WTC11 (cell line): ENCODE measurements around the gene ZMIZ1. TPM values are rescaled to one million over a fixed set of nuclear protein-coding genes. Genes with fewer than 3 reads are reported as not detected.
A peak's percentile ranks its signal among the peaks of the same experiment; 100 is the strongest.

Experiments
- ATAC-seq: fragments of 200-7000 bp; cut with Tn5 transposase; 2 replicates; pipeline ENCODE4 v1.10.0; 2021; ENCODE audit warnings: mild to moderate bottlenecking, moderate library complexity
- CTCF ChIA-PET: fragments of 300-600 bp; sonication (Branson Sonifier 250); formaldehyde crosslinking; loops from one replicate; lab custom pipeline; 2021; ENCODE audit warnings: antibody characterized with exemption; lab: Charles Lee
- POLR2A ChIA-PET: fragments of 350-600 bp; sonication (Branson Sonifier 250); formaldehyde crosslinking; loops from one replicate; lab custom pipeline; 2021; ENCODE audit warnings: antibody characterized with exemption; lab: Charles Lee
- DNase-seq: peaks from one replicate; pipeline ENCODE4 v3.0.0; 2021; ENCODE audit warnings: low spot score
- H3K27ac Mint-ChIP-seq: 2 replicates; pipeline ENCODE4 v1.8.0; 2021; ENCODE audit warnings: mixed read lengths
- H3K27me3 Mint-ChIP-seq: 2 replicates; pipeline ENCODE4 v1.8.0; 2021; ENCODE audit warnings: low read depth, mild to moderate bottlenecking, moderate library complexity, mixed read lengths
- H3K36me3 Mint-ChIP-seq: 2 replicates; pipeline ENCODE4 v1.8.0; 2021; ENCODE audit warnings: mixed read lengths
- H3K4me1 Mint-ChIP-seq: 2 replicates; pipeline ENCODE4 v1.8.0; 2022; ENCODE audit warnings: mixed read lengths
- H3K4me3 Mint-ChIP-seq: 2 replicates; pipeline ENCODE4 v1.8.0; 2021; ENCODE audit warnings: mild to moderate bottlenecking, moderate library complexity, mixed read lengths
- H3K9me3 Mint-ChIP-seq: 2 replicates; pipeline ENCODE4 v1.8.0; 2021; ENCODE audit warnings: mixed read lengths
- E2F1 ChIP-seq: sonication (generic); formaldehyde crosslinking; IDR thresholded peaks from 2 replicates; pipeline ENCODE4 v1.8.0; 2022; ENCODE audit warnings: mild to moderate bottlenecking, missing genetic modification reagents
- ETV6 ChIP-seq: sonication (generic); formaldehyde crosslinking; IDR thresholded peaks from 2 replicates; pipeline ENCODE4 v1.8.1; 2022; ENCODE audit warnings: mild to moderate bottlenecking, missing genetic modification reagents
- FOXJ3 ChIP-seq: sonication (generic); formaldehyde crosslinking; IDR thresholded peaks from 2 replicates; pipeline ENCODE4 v1.9.0; 2021; ENCODE audit warnings: missing genetic modification reagents, mild to moderate bottlenecking, borderline replicate concordance
- HMGXB4 ChIP-seq: sonication (generic); formaldehyde crosslinking; IDR thresholded peaks from 2 replicates; pipeline ENCODE4 v1.8.1; 2023; ENCODE audit warnings: mild to moderate bottlenecking, moderate library complexity, missing genetic modification reagents
- JAZF1 ChIP-seq: fragments of 250-450 bp; sonication (Bioruptor Pico); IDR thresholded peaks from 2 replicates; pipeline ENCODE4 v1.9.0; 2021; ENCODE audit warnings: moderate library complexity, mild to moderate bottlenecking, inconsistent platforms
- PRDM15 ChIP-seq: sonication (generic); formaldehyde crosslinking; IDR thresholded peaks from 2 replicates; pipeline ENCODE4 v1.8.0; 2022; ENCODE audit warnings: missing genetic modification reagents
- STAT6 ChIP-seq: sonication (generic); formaldehyde crosslinking; conservative IDR thresholded peaks from 2 replicates; pipeline ENCODE4 v1.8.1; 2023; ENCODE audit warnings: mild to moderate bottlenecking, low read depth, missing genetic modification reagents, moderate library complexity
- TEAD1 ChIP-seq: sonication (generic); formaldehyde crosslinking; IDR thresholded peaks from 2 replicates; pipeline ENCODE4 v1.8.0; 2022; ENCODE audit warnings: mild to moderate bottlenecking, missing genetic modification reagents
- total RNA-seq: library from RNA; stranded (reverse); gene quantifications from 3 replicates; pipeline ENCODE4 v1.2.3, GENCODE V29; 2021
- TF ChIP-seq, protein P1 (sequence below): sonication (generic); formaldehyde crosslinking; IDR thresholded peaks from 2 replicates; pipeline ENCODE4 v1.8.0; 2023; ENCODE audit warnings: mild to moderate bottlenecking, missing genetic modification reagents

Gene ZMIZ1
- total RNA-seq, 1 experiment from 2014 or later: 44.4 TPM

DNA sequence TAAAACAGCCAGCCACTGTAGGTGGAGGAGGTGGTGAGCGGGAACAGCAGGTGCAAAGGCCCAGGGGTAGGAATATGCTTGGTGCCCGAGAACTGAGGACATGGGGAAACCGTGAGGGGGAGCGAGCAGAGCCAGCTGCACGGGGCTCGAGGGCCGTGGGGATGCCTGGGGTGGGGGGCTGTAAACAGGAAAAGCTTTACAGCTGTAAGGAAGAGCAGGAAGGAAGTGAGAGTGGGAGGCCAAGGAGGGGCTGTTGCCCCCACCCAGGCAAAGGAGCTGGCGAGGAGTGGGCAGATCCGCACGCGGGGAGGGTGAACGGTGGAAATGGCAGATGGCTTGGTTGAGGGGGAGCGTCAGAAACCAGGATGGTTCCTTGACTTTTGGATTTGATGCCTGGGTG lies 34.4 kb downstream of the ZMIZ1 start (continued):
- no peak for TF ChIP-seq STAT6
- TF ChIP-seq, protein P1, sequence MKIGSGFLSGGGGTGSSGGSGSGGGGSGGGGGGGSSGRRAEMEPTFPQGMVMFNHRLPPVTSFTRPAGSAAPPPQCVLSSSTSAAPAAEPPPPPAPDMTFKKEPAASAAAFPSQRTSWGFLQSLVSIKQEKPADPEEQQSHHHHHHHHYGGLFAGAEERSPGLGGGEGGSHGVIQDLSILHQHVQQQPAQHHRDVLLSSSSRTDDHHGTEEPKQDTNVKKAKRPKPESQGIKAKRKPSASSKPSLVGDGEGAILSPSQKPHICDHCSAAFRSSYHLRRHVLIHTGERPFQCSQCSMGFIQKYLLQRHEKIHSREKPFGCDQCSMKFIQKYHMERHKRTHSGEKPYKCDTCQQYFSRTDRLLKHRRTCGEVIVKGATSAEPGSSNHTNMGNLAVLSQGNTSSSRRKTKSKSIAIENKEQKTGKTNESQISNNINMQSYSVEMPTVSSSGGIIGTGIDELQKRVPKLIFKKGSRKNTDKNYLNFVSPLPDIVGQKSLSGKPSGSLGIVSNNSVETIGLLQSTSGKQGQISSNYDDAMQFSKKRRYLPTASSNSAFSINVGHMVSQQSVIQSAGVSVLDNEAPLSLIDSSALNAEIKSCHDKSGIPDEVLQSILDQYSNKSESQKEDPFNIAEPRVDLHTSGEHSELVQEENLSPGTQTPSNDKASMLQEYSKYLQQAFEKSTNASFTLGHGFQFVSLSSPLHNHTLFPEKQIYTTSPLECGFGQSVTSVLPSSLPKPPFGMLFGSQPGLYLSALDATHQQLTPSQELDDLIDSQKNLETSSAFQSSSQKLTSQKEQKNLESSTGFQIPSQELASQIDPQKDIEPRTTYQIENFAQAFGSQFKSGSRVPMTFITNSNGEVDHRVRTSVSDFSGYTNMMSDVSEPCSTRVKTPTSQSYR (CRISPR knock-in tag): no peak

GRCh38 chr10:79103585-79103984 lies 34.8 kb downstream of the ZMIZ1 start:
- Mint-ChIP-seq H3K9me3 (no peaks in the 10 kb centered on the region), H3K36me3 (no peaks in the 10 kb centered on the region), H3K27me3 (no peaks in the 10 kb centered on the region), H3K27ac (no peak overlapping the region), H3K4me3 (no peak overlapping the region), H3K4me1 (peaks cover 81% of the 10 kb centered on the region)
- no peak for DNase-seq
- ATAC-seq: no peak
- no peak for TF ChIP-seq FOXJ3
- TF ChIP-seq JAZF1: no peak
- TF ChIP-seq HMGXB4 (CRISPR knock-in tag): no peak
- no peak for TF ChIP-seq E2F1
- TF ChIP-seq TEAD1 (CRISPR knock-in tag): no peak
- ChIA-PET CTCF (interaction anchor here (3.5 kb wide), 1 partner anchor 92 kb away, joined by 12 read pairs; no protein-coding TSS in a partner anchor), POLR2A (no interaction called here)

- H3K4me1 Mint-ChIP-seq: peaks cover 76% of the 10 kb centered on the region
- H3K9me3 Mint-ChIP-seq: no peaks in the 10 kb centered on the region
- ATAC-seq: peak; percentile 48; the same call in 1 of the 2 replicates
- TF ChIP-seq ETV6 (no peak), PRDM15 (no peak)
- no peaks in the 10 kb centered on the region for H3K36me3 Mint-ChIP-seq
- peak overlapping the region; percentile 36; the same call in 1 of the 2 replicates for H3K27ac Mint-ChIP-seq
- H3K4me3 Mint-ChIP-seq: no peak overlapping the region
- CTCF ChIA-PET: interaction anchor here (0.9 to 3.5 kb wide), 7 partner anchors 10 to 90 kb away, joined by 3 to 12 read pairs (median 4); no protein-coding TSS in a partner anchor
- no peaks in the 10 kb centered on the region for H3K27me3 Mint-ChIP-seq
- POLR2A ChIA-PET: interaction anchor here (1.1 kb wide), 1 partner anchor 20 kb away, joined by 3 read pairs; no protein-coding TSS in a partner anchor
- no peak for DNase-seq
Measured at GRCh38 chr10:79105150-79105739, 36.5 kb downstream of the ZMIZ1 start.
